Measurements from ENCODE around the gene ATP8B3.

DNA sequence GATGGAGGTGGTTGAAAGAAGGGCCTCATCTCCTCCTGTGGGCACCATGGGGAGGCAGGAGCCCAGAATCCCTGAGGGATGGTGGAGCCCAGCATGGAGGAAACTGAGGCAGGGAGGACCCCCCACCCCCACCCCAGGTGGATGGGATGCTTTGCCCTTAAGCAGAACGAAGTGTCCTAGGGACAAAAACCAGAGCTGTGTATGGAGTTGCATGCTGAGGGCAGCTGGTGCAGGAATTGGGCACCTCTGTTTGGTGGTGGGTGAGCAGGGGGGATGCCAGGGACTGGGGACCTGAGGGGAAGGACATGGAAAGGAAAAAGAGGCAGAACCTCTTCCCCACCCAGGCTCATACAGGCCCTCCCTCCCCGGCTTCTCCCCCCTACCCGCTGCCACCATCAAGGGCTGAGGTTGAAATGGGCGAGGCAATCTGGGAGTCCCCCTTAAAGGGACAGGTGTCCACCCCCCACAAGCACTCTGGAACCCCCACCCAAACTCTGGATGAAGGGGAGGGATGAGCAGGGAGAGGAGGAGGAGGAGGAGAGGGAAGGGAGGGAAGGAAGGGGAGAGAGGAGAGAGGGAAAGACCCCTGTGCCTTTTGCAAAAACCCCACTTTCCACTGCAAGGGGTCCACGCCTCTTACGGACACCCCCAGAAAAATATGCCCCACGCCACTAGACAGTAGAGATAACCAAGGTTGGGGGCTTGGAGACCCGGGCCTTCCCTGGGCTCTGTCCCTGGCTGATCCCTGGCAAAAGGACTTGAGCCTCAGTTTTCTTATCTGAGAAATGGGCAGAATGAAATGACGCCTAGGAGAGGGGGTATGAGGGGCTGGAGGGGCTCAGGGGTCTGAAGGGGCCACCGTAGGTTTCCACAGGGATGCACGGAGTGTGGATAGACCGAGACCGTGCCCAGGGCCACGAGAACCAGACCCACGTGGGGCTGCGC, 52.8 kb downstream of the ATP8B3 start:
- TF ChIP-seq RAD21 (IDR thresholded peaks at IDR 0.05; ENCODE audit: low read depth) (no peak), EP300 (IDR thresholded peaks at IDR 0.05; ENCODE audit: borderline replicate concordance) (no peak), TAF1 (IDR thresholded peaks at IDR 0.05; ENCODE audit: low read depth) (no peak), YY1 (IDR thresholded peaks at IDR 0.05; ENCODE audit: low read depth) (no peak), CEBPB (IDR thresholded peaks at IDR 0.05) (no peak), ZBTB7A (IDR thresholded peaks at IDR 0.05; ENCODE audit: low read depth) (no peak; the same call in 1 of the 2 replicates), FOXM1 (IDR thresholded peaks at IDR 0.05; ENCODE audit: borderline replicate concordance, low read depth) (no peak), REST (IDR thresholded peaks at IDR 0.05; ENCODE audit: low read depth) (no peak), TCF12 (IDR thresholded peaks at IDR 0.05; ENCODE audit: low read depth) (no peak), CREB1 (IDR thresholded peaks at IDR 0.05; ENCODE audit: low read depth) (no peak), EGR1 (IDR thresholded peaks at IDR 0.05) (no peak), NFIC (IDR thresholded peaks at IDR 0.05) (no peak)
- TF ChIP-seq, protein P1, sequence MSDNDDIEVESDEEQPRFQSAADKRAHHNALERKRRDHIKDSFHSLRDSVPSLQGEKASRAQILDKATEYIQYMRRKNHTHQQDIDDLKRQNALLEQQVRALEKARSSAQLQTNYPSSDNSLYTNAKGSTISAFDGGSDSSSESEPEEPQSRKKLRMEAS (IDR thresholded peaks at IDR 0.05): no peak
- TF ChIP-seq, protein P2, sequence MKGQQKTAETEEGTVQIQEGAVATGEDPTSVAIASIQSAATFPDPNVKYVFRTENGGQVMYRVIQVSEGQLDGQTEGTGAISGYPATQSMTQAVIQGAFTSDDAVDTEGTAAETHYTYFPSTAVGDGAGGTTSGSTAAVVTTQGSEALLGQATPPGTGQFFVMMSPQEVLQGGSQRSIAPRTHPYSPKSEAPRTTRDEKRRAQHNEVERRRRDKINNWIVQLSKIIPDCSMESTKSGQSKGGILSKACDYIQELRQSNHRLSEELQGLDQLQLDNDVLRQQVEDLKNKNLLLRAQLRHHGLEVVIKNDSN (IDR thresholded peaks at IDR 0.05): no peak

Data from Ishikawa (cell line).